Heart left ventricle (tissue), 13 donors: ENCODE data around the gene PLA2G2C.

ENCODE experiments used
- POLR2A ChIP-seq, 2 donors: fragments of 450-650 bp; IDR thresholded peaks; one replicate each; pipeline ENCODE4 v1.6.1; 2017; ENCODE audit warnings: antibody characterized with exemption in 2 of 2, mild to moderate bottlenecking in 2 of 2, moderate library complexity in 2 of 2
- TF ChIP-seq, protein P1 (sequence below), 12 donors: fragments of 200-600 bp; sonication (generic) in 4 of 12; IDR thresholded peaks; one replicate each; pipeline versions ENCODE4 v1.5.0 to v1.8.0; 2018 to 2022; ENCODE audit warnings: antibody characterized with exemption in 12 of 12, mild to moderate bottlenecking in 5 of 12
- donor health status: ischemic (EF 13 %, LVEDD 7.1; RV severe dilation, severe dysfunction).
- donor health status: DM: no; HTN: yes; CAD: no.
- donor health status: DM: no; HTN: no; CAD: no.
- donor health status: ischemic (EF 25% LVEDD 6.9; RV normal size, moderate dysfunction).
- donor health status: ischemic (EF 25% LVEDD 5.7; RV mildly dilated, moderate dysfunction).
- donor health status: ischemic (EF 35%, LVEDD 5.7; RV mildly dilated, moderate dysfunction).
- donor health status: nonischemic (EF 11% LVEDD 7.7; RV severe dilation, severe dysfunction).
- donor health status: DM: yes; HTN: yes; CAD: no.
- donor health status: PGD.
- donor health status: ischemic (EF 29% LVEDD 5.4; RV normal size, mild dysfunction).
- donor health status: nonischemic (EF 23%, LVEDD 6.1; RV moderate dilation, normal function).

DNA sequence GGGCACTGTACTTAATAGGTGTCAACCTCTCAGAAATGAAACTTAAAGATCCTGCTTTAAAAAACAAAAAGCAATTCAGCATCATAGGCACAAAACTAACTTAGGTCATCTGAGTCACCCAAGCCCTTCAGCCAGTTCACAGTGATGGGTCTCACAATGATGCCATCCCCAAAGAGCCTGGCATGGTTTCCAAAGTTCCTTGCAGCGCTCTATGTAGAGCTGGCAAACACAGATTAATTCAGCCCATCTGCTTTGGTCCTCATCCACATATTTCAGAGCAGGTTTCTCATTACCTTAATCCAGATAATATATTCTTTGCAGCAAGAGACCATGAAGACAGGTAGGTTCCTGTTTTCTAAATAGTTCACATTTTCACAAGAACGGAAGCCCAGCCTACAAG, 14.6 kb upstream of the PLA2G2C start:
- TF ChIP-seq, protein P1, sequence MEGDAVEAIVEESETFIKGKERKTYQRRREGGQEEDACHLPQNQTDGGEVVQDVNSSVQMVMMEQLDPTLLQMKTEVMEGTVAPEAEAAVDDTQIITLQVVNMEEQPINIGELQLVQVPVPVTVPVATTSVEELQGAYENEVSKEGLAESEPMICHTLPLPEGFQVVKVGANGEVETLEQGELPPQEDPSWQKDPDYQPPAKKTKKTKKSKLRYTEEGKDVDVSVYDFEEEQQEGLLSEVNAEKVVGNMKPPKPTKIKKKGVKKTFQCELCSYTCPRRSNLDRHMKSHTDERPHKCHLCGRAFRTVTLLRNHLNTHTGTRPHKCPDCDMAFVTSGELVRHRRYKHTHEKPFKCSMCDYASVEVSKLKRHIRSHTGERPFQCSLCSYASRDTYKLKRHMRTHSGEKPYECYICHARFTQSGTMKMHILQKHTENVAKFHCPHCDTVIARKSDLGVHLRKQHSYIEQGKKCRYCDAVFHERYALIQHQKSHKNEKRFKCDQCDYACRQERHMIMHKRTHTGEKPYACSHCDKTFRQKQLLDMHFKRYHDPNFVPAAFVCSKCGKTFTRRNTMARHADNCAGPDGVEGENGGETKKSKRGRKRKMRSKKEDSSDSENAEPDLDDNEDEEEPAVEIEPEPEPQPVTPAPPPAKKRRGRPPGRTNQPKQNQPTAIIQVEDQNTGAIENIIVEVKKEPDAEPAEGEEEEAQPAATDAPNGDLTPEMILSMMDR (IDR thresholded peaks at IDR 0.05): no peak
- TF ChIP-seq POLR2A (IDR thresholded peaks at IDR 0.05): no peak
